GM12892 (cell line): ENCODE data around the gene FGF5.

ENCODE experiments used
- POLR2A ChIP-seq: IDR thresholded peaks from 2 replicates; pipeline ENCODE4 v1.6.1; 2011; ENCODE audit warnings: low read depth, low read length, control low read depth
- POLR2AphosphoS5 ChIP-seq: IDR thresholded peaks from 2 replicates; pipeline ENCODE4 v1.6.1; 2011; ENCODE audit warnings: low read depth, low read length, control low read depth
- TAF1 ChIP-seq: IDR thresholded peaks from 2 replicates; pipeline ENCODE4 v1.6.1; 2011; ENCODE audit warnings: low read depth, mild to moderate bottlenecking, control low read depth, low read length, borderline replicate concordance

- no peak for TF ChIP-seq TAF1
- TF ChIP-seq POLR2AphosphoS5 = no peak
- no peak for TF ChIP-seq POLR2A
These were observed 40.4 kb upstream of the FGF5 start for GRCh38 chr4:80226094-80226493.
